OCI-LY7 (cell line): ENCODE results near the gene ROBO1. TPM values are rescaled to one million over a fixed set of nuclear protein-coding genes. Genes with fewer than 3 reads are reported as not detected.

ENCODE experiments used
- BruUV-seq: library from RNA; stranded (reverse); fragments of 400-500 nt; replicated peaks from 2 replicates; lab custom pipeline; 2021; lab: Mats Ljungman, UMichigan
- CTCF ChIA-PET: fragments of 300-600 bp; sonication (Branson Sonifier 250); formaldehyde crosslinking; loops from one replicate; lab custom pipeline; 2022; ENCODE audit warnings: antibody characterized with exemption; ENCODE audit not compliant: unreplicated experiment; lab: Charles Lee
- POLR2A ChIA-PET: fragments of 300-600 bp; sonication (Branson Sonifier 250); formaldehyde crosslinking; loops from one replicate; lab custom pipeline; 2022; ENCODE audit warnings: antibody characterized with exemption; lab: Charles Lee
- DNase-seq: peaks from one replicate; pipeline ENCODE4 v3.0.0-alpha.2; 2015; ENCODE audit warnings: low spot score
- H2AFZ ChIP-seq: fragments of 200-600 bp; sonication (generic), shearing (Covaris generic); 2 replicates; pipeline ENCODE4 v1.6.1; 2014; ENCODE audit warnings: mild to moderate bottlenecking, antibody characterized with exemption, low read length, moderate library complexity
- H3K27ac ChIP-seq: fragments of 200-600 bp; sonication (generic); 2 replicates; pipeline ENCODE4 v1.5.1; 2014; ENCODE audit warnings: mixed run types, low read depth, mild to moderate bottlenecking, moderate library complexity, low read length, inconsistent platforms; ENCODE audit not compliant: poor library complexity, severe bottlenecking
- H3K36me3 ChIP-seq: fragments of 200-600 bp; sonication (generic); 2 replicates; pipeline ENCODE4 v1.6.1; 2014; ENCODE audit warnings: mild to moderate bottlenecking, antibody characterized with exemption, low read length, moderate library complexity, mixed read lengths; ENCODE audit not compliant: insufficient read depth
- H3K4me1 ChIP-seq: fragments of 200-600 bp; sonication (generic); 2 replicates; pipeline ENCODE4 v1.5.1; 2014; ENCODE audit warnings: mild to moderate bottlenecking, low read length; ENCODE audit not compliant: insufficient read depth, poor library complexity, severe bottlenecking
- H3K4me2 ChIP-seq: fragments of 200-600 bp; sonication (generic); 2 replicates; pipeline ENCODE4 v1.6.1; 2014; ENCODE audit warnings: mild to moderate bottlenecking, low read length
- H3K4me3 ChIP-seq: fragments of 200-600 bp; sonication (generic); 2 replicates; pipeline ENCODE4 v1.5.1; 2014; ENCODE audit warnings: mild to moderate bottlenecking, low read depth, low read length; ENCODE audit not compliant: poor library complexity, severe bottlenecking
- H3K79me2 ChIP-seq: fragments of 200-600 bp; sonication (generic); 2 replicates; pipeline ENCODE4 v1.6.1; 2016; ENCODE audit warnings: low read depth, mild to moderate bottlenecking, low read length, moderate library complexity, mixed read lengths; ENCODE audit not compliant: insufficient read depth
- H3K9me2 ChIP-seq: fragments of 200-600 bp; sonication (generic); 2 replicates; pipeline ENCODE4 v1.6.1; 2016; ENCODE audit warnings: mild to moderate bottlenecking, low read length, mixed read lengths; ENCODE audit not compliant: insufficient read depth
- H3K9me3 ChIP-seq: fragments of 200-600 bp; sonication (generic); 2 replicates; pipeline ENCODE4 v1.6.1; 2014; ENCODE audit warnings: mild to moderate bottlenecking, mixed run types, low read length, mixed read lengths
- H4K20me1 ChIP-seq: fragments of 200-600 bp; sonication (generic); 2 replicates; pipeline ENCODE4 v1.6.1; 2014; ENCODE audit warnings: mild to moderate bottlenecking, antibody characterized with exemption, low read length, moderate library complexity, mixed read lengths; ENCODE audit not compliant: insufficient read depth
- EZH2phosphoT487 ChIP-seq: fragments of 200-600 bp; sonication (generic); IDR thresholded peaks from 2 replicates; pipeline ENCODE4 v1.6.1; 2018; ENCODE audit warnings: low read depth, borderline replicate concordance, mild to moderate bottlenecking, mixed run types, antibody characterized with exemption, low read length, moderate library complexity, mixed read lengths
- intact Hi-C: fragments of 100-400 bp; cut with micrococcal nuclease; formaldehyde crosslinking; loops from one replicate; pipeline ENCODE4 v1.10.0; 2022; ENCODE audit not compliant: unreplicated experiment
- total RNA-seq, 2 experiments: library from RNA; depleted of rRNA in 1 of 2; stranded (reverse); fragments of >200 nt in 1 of 2; shearing (Covaris generic) in 1 of 2; gene quantifications; 2 replicates each; pipeline ENCODE4 v1.2.3, GENCODE V29; 2014 to 2022
- TF ChIP-seq, protein P1 (sequence below): fragments of 200-600 bp; sonication (generic); conservative IDR thresholded peaks from 2 replicates; pipeline ENCODE4 v1.5.1; 2014; ENCODE audit warnings: mild to moderate bottlenecking, antibody characterized with exemption, low read length, moderate library complexity, mixed read lengths

The ROBO1 gene
- total RNA-seq, 2 experiments from 2014 or later, result not detected

DNA sequence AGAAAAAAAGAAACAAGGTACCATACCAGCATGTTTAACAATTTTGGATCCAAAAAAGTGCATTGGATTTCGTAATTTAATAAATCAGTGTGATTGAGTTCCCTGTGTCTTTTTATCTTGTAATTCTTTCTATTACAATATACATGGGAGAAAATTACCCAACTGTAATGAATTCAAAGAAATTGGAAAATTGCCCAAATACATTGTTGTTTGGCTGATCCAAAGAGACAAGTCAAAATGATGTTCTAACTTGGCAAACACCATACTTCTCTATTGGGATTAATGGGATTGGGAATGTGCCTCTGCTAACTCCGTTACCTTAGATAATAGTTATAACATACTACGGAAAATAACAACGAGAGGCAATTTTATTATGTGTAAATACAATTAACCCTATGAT, 1097.1 kb downstream of the ROBO1 start:
- Histone ChIP-seq H3K79me2 (no peaks in the 10 kb centered on the region), H3K27ac (no peak overlapping the region), H3K9me3 (no peaks in the 10 kb centered on the region), H3K4me2 (no peak overlapping the region), H3K9me2 (no peaks in the 10 kb centered on the region), H3K36me3 (no peaks in the 10 kb centered on the region), H2AFZ (no peak overlapping the region), H4K20me1 (no peaks in the 10 kb centered on the region), H3K4me1 (no peaks in the 10 kb centered on the region), H3K4me3 (no peak overlapping the region)
- ChIA-PET CTCF (no interaction called here), POLR2A (no interaction called here)
- no TSS peak for BruUV-seq
- DNase-seq, result no peak
- TF ChIP-seq, protein P1, sequence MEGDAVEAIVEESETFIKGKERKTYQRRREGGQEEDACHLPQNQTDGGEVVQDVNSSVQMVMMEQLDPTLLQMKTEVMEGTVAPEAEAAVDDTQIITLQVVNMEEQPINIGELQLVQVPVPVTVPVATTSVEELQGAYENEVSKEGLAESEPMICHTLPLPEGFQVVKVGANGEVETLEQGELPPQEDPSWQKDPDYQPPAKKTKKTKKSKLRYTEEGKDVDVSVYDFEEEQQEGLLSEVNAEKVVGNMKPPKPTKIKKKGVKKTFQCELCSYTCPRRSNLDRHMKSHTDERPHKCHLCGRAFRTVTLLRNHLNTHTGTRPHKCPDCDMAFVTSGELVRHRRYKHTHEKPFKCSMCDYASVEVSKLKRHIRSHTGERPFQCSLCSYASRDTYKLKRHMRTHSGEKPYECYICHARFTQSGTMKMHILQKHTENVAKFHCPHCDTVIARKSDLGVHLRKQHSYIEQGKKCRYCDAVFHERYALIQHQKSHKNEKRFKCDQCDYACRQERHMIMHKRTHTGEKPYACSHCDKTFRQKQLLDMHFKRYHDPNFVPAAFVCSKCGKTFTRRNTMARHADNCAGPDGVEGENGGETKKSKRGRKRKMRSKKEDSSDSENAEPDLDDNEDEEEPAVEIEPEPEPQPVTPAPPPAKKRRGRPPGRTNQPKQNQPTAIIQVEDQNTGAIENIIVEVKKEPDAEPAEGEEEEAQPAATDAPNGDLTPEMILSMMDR, result no peak
- intact Hi-C loops, result no loop called here

DNA sequence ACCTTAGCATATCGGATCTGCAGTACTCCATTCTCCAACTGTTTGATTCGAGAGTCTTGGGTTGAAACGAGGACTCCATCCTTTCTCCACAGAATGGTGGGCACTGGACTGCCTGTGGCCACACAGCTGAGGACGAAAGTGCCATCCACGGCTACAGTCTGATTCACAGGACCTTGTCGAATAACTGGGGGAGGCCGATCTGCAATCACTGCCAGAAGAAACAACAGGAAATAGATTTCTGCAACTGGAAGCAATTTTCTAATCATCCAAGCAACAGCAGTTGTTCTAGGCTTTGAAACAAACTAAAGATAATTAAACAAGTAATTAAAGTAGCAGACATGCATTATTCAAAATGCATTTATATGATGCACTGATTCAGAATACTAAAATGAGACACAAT, 1097.7 kb downstream of the ROBO1 start:
- CTCF ChIA-PET, result no interaction called here
- H2AFZ ChIP-seq, result no peak overlapping the region
- H3K79me2 ChIP-seq, result no peaks in the 10 kb centered on the region
- H3K4me2 ChIP-seq, result no peak overlapping the region
- H4K20me1 ChIP-seq, result no peaks in the 10 kb centered on the region
- POLR2A ChIA-PET, result no interaction called here
- no peaks in the 10 kb centered on the region for H3K36me3 ChIP-seq
- no peak overlapping the region for H3K4me3 ChIP-seq
- no peak for DNase-seq
- no peaks in the 10 kb centered on the region for H3K9me2 ChIP-seq
- no peaks in the 10 kb centered on the region for H3K9me3 ChIP-seq
- TF ChIP-seq, protein P1, result no peak
- no peak for TF ChIP-seq EZH2phosphoT487
- no peak overlapping the region for H3K27ac ChIP-seq
- intact Hi-C loops, result no loop called here
- BruUV-seq, result no TSS peak
- no peaks in the 10 kb centered on the region for H3K4me1 ChIP-seq

DNA sequence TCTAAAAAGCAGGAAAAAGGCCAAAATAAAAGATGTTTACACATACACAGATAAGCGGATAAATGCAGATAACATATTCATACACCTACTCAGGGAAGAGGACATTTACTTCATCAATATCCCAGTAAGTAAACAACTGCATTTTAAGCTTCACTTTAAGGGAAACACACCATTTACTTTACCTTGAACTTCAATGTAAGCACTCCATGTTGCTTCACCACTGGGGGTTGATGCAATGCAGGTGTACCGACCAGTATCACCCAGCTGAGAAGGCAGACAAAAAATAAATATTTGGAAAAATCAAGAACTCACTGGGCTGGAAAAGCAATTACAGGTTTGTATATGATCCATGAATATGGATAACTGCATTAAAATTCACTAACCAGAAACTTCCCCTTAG, 1099.5 kb downstream of the ROBO1 start:
- DNase-seq, result no peak
- no peak overlapping the region for H3K4me3 ChIP-seq
- no peaks in the 10 kb centered on the region for H3K9me2 ChIP-seq
- ChIA-PET CTCF (no interaction called here), POLR2A (no interaction called here)
- H3K4me1 ChIP-seq, result no peaks in the 10 kb centered on the region
- H3K79me2 ChIP-seq, result no peaks in the 10 kb centered on the region
- no peaks in the 10 kb centered on the region for H3K9me3 ChIP-seq
- no peak overlapping the region for H3K27ac ChIP-seq
- intact Hi-C loops, result no loop called here
- TF ChIP-seq EZH2phosphoT487, result no peak
- TF ChIP-seq, protein P1, result no peak
- no peak overlapping the region for H2AFZ ChIP-seq
- H3K36me3 ChIP-seq, result no peaks in the 10 kb centered on the region
- H3K4me2 ChIP-seq, result no peak overlapping the region
- BruUV-seq, result no TSS peak
- no peaks in the 10 kb centered on the region for H4K20me1 ChIP-seq
